SK-N-SH treated with all-trans-retinoic acid at 6 μM for 48 hours (cell line): ENCODE results near the gene DCBLD2.

Experiments used
- CSDC2 ChIP-seq: fragments of 250-450 bp; sonication (Bioruptor Pico); IDR thresholded peaks from 2 replicates; pipeline ENCODE4 v1.5.0; 2020; ENCODE audit warnings: mild to moderate bottlenecking, moderate library complexity
- OSR1 ChIP-seq: fragments of 250-450 bp; sonication (Bioruptor Pico); IDR thresholded peaks from 2 replicates; pipeline ENCODE4 v1.8.0; 2022; ENCODE audit warnings: moderate library complexity, mild to moderate bottlenecking, inconsistent platforms
- TCF4 ChIP-seq: fragments of 250-450 bp; sonication (Bioruptor Pico); IDR thresholded peaks from 2 replicates; pipeline ENCODE4 v1.8.0; 2021; ENCODE audit warnings: mild to moderate bottlenecking, moderate library complexity, borderline replicate concordance
- ZFP3 ChIP-seq: fragments of 250-450 bp; sonication (Bioruptor Pico); IDR thresholded peaks from 2 replicates; pipeline ENCODE4 v1.5.0; 2020; ENCODE audit warnings: mild to moderate bottlenecking, moderate library complexity
- ZFP30 ChIP-seq: fragments of 450-650 bp; formaldehyde crosslinking; IDR thresholded peaks from 2 replicates; pipeline ENCODE4 v1.5.0; 2022; ENCODE audit warnings: mild to moderate bottlenecking, moderate library complexity
- ZNF8 ChIP-seq: fragments of 450-650 bp; formaldehyde crosslinking; IDR thresholded peaks from 2 replicates; pipeline ENCODE4 v1.5.0; 2020; ENCODE audit warnings: mild to moderate bottlenecking, moderate library complexity

DNA sequence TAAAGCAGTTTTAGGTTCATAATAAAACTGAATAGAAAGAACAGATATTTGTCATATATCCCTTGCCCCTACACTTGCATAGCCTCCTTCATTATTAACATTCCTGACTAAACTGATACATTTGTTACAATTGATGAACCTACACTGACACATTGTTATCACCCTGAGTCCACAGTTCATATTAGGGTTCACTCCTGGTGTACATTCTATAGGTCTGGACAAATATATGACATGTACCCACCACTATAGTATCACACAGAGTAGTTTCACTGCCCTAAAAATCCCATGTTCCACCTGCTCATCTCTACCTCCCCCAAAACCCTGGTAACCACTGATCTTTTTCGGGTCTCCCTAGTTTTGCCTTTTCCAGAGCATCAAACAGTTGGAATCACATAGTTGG is 13.8 kb downstream of the DCBLD2 start:
- no peak for TF ChIP-seq ZNF8 (CRISPR knock-in tag)
- TF ChIP-seq ZFP3 (CRISPR knock-in tag), result no peak
- no peak for TF ChIP-seq ZFP30 (CRISPR knock-in tag)
- TF ChIP-seq OSR1, result no peak
- TF ChIP-seq CSDC2 (CRISPR knock-in tag), result no peak
- TF ChIP-seq TCF4 (CRISPR knock-in tag), result no peak
